GM23248 (cell line): ENCODE results near the gene ADRA2C.

ENCODE experiments used
- EZH2 ChIP-seq: fragments of 200-600 bp; sonication (generic); IDR thresholded peaks from 2 replicates; pipeline ENCODE4 v1.6.1; 2018; ENCODE audit warnings: antibody characterized with exemption, mild to moderate bottlenecking; ENCODE audit not compliant: insufficient read depth, poor library complexity, severe bottlenecking
- EZH2phosphoT487 ChIP-seq: fragments of 200-600 bp; sonication (generic); IDR thresholded peaks from 2 replicates; pipeline ENCODE4 v1.6.1; 2018; ENCODE audit warnings: antibody characterized with exemption, moderate library complexity, mild to moderate bottlenecking, low read depth; ENCODE audit not compliant: insufficient read depth

GRCh38 chr4:3753726-3754412, 12.3 kb upstream of the ADRA2C start:
- TF ChIP-seq EZH2: no peak
- no peak for TF ChIP-seq EZH2phosphoT487
